Suprapubic skin (tissue), 4 donors: ENCODE measurements around the gene ZDHHC14. TPM values are rescaled to one million over a fixed set of nuclear protein-coding genes. Genes with fewer than 3 reads are reported as not detected.
"Not testable (repeated sequence)": the region's sequence is repeated elsewhere in the genome, so short reads cannot be mapped to it uniquely, and the experiment has no call there.

ENCODE experiments used
- DNase-seq, 2 donors: peaks; one replicate each; pipeline ENCODE4 v3.0.0-alpha.2; 2019; ENCODE audit warnings: low spot score in 2 of 2
- H3K27ac ChIP-seq: fragments of 200-600 bp; sonication (generic); one replicate; pipeline ENCODE4 v1.5.1; 2019
- H3K27me3 ChIP-seq: fragments of 200-600 bp; sonication (generic); one replicate; pipeline ENCODE4 v1.5.1; 2019
- H3K36me3 ChIP-seq: fragments of 200-600 bp; sonication (generic); one replicate; pipeline ENCODE4 v1.5.1; 2019
- H3K4me1 ChIP-seq: fragments of 200-600 bp; sonication (generic); one replicate; pipeline ENCODE4 v1.5.1; 2019
- H3K4me3 ChIP-seq: fragments of 200-600 bp; sonication (generic); one replicate; pipeline ENCODE4 v1.5.1; 2019; ENCODE audit warnings: mild to moderate bottlenecking
- H3K9me3 ChIP-seq: fragments of 200-600 bp; sonication (generic); one replicate; pipeline ENCODE4 v1.5.1; 2019
- CTCF ChIP-seq, 2 donors: fragments of 200-600 bp in 1 of 2; fragments of 450-650 bp in 1 of 2; sonication (generic) in 1 of 2; IDR thresholded peaks; one replicate each; pipeline ENCODE4 v1.5.1; 2016 to 2019; ENCODE audit warnings: antibody characterized with exemption in 2 of 2, mild to moderate bottlenecking in 1 of 2, moderate library complexity in 1 of 2
- EP300 ChIP-seq: sonication (generic); formaldehyde crosslinking; IDR thresholded peaks from one replicate; pipeline ENCODE4 v1.6.1; 2017; ENCODE audit warnings: antibody characterized with exemption
- POLR2A ChIP-seq, 2 donors: fragments of 450-650 bp; IDR thresholded peaks; one replicate each; pipeline ENCODE4 v1.6.1; 2017; ENCODE audit warnings: antibody characterized with exemption in 2 of 2, mild to moderate bottlenecking in 2 of 2, moderate library complexity in 2 of 2
- POLR2AphosphoS5 ChIP-seq, 3 donors: sonication (generic); formaldehyde crosslinking; IDR thresholded peaks; one replicate each; pipeline ENCODE4 v1.6.1; 2017; ENCODE audit warnings: antibody characterized with exemption in 3 of 3
- WGBS: methylation state at CpG from one replicate; pipeline ENCODE4 v1.1.5; 2018; 5-methylcytosine and 5-hydroxymethylcytosine counted together
- total RNA-seq, 4 donors: library from RNA; depleted of rRNA; stranded (reverse); fragments of >200 nt; gene quantifications; one replicate each; pipeline ENCODE4 v1.1.0, GENCODE V29; 2016

Gene ZDHHC14
- total RNA-seq, 4 donors from 2014 or later = 4.3 to 9.9 (median 7.7) TPM

DNA sequence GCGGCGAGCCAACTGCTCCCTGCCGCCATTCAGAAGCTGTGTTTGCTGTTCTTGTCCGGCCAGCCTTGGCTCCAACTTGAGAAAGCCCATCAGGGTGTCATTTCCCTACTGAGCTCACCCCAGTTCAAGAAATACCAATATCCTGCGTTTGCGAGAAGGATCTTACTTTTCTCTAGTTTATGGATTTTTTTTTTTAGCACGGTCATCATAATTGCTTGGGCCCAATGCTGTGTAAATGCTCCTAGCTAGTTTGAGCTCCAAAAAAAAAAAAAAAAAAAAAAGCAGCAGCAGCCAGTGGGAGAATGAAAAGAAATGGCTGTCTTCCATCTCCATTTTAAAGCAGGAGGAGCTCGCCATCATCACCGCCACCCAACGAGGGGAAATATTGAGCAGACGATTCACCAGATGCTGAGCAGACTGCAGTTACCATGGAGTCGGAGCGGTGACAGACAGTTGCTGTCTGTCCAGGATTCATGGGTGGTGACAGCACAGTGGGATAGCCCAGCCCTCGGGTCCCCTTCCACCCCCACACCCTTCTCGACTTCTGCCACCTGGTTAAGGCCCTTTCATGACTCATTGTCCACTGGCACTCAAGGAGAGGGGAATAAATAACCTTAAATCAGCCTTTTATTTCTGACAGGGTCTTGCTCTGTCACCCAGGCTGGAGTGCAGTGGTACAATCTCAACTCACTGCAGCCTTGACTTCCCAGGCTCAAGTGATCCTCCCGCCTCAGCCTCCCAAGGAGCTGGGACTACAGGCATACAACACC lies 309.6 kb downstream of the ZDHHC14 start:
- no peak for DNase-seq
- H3K4me3 ChIP-seq = no peak overlapping the region
- 65% methylated on average over 16 of the region's 16 CpGs for WGBS
- no peaks in the 10 kb centered on the region for H3K9me3 ChIP-seq
- peaks cover 16% of the 10 kb centered on the region for H3K4me1 ChIP-seq
- no peak overlapping the region for H3K27ac ChIP-seq
- H3K36me3 ChIP-seq = no peaks in the 10 kb centered on the region
- H3K27me3 ChIP-seq = no peaks in the 10 kb centered on the region
- TF ChIP-seq POLR2AphosphoS5 (IDR thresholded peaks at IDR 0.05) (no peak), POLR2A (IDR thresholded peaks at IDR 0.05) (no peak), CTCF (IDR thresholded peaks at IDR 0.05) (no peak)

- H3K9me3 ChIP-seq, DNase-seq, H3K36me3 ChIP-seq, H3K27me3 ChIP-seq, H3K4me3 ChIP-seq, H3K27ac ChIP-seq: not testable (repeated sequence)
- peaks cover 16% of the 10 kb centered on the region for H3K4me1 ChIP-seq
- 91% methylated on average over 10 of the region's 10 CpGs for WGBS
Observed at GRCh38 chr6:157691621-157692020, 310.6 kb downstream of the ZDHHC14 start.

DNA sequence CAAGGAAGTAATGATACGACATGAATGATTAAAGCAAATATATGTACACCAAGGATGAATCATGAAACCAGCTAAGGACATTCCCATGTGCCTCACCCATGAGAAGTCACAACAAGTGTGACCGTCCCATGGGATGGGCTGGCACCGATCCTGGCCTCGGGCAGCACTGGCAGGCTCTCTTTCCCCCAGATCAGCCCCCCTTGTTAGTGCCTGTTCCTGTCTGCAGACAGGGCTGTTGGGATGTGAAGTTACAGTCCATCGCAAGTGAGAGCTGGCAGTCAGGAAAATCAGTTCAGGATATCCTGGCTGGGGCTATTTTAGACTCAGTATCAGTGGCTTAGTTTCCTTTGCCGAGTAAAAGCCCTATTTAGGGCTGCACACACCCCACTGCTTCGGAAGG lies 312.9 kb downstream of the ZDHHC14 start:
- no peak for DNase-seq
- TF ChIP-seq CTCF (IDR thresholded peaks at IDR 0.05) = no peak
- no peak for TF ChIP-seq POLR2A (IDR thresholded peaks at IDR 0.05)
- TF ChIP-seq POLR2AphosphoS5 (IDR thresholded peaks at IDR 0.05) = no peak
- TF ChIP-seq EP300 = no peak
- H3K36me3 ChIP-seq = no peaks in the 10 kb centered on the region
- H3K27ac ChIP-seq = no peak overlapping the region
- WGBS = 14% methylated on average over 7 of the region's 7 CpGs
- no peaks in the 10 kb centered on the region for H3K9me3 ChIP-seq
- H3K27me3 ChIP-seq = no peaks in the 10 kb centered on the region
- H3K4me3 ChIP-seq = no peak overlapping the region
- peaks cover 16% of the 10 kb centered on the region for H3K4me1 ChIP-seq

DNA sequence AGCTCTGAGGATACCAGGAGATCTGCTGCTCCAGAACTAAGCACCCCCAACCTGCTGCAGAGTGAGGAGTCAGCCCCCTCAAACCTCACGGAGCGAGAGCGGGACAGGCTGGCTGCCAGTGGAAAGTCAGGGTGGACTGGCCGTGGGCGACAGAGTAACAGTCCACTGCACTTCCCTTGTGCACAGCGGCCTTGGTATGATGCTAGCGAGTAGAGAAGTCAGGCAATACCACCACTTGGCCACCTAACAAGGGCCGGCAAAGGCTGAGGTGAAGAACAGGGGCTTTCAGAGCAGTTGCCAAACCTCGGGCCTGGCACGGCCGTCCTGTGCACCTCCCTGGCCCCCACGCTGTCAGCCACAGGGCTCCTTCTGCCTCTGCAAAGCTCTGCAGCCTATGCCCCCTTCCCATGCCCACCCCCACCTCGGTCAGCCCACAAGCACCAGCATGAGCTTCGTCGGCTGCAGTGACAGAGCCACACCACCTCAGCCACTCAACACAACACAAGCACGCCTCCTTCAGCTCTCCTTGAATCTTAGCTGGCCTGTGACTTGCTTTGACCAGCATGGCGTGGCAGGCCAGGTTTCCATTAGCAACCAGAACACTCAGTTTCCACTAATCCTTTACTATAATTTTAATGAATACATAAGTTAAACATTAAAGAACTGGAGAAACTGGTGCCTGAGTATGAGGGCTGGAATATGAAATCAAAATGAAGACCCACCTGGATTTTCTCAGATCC lies 314.5 kb downstream of the ZDHHC14 start:
- H3K4me1 ChIP-seq = peaks cover 13% of the 10 kb centered on the region
- no peaks in the 10 kb centered on the region for H3K36me3 ChIP-seq
- H3K27me3 ChIP-seq = no peaks in the 10 kb centered on the region
- H3K27ac ChIP-seq = no peak overlapping the region
- DNase-seq = no peak
- no peak overlapping the region for H3K4me3 ChIP-seq
- 96% methylated on average over 14 of the region's 17 CpGs for WGBS
- TF ChIP-seq CTCF (IDR thresholded peaks at IDR 0.05) (no peak), POLR2A (IDR thresholded peaks at IDR 0.05) (no peak), EP300 (no peak), POLR2AphosphoS5 (IDR thresholded peaks at IDR 0.05) (no peak)
- H3K9me3 ChIP-seq = no peaks in the 10 kb centered on the region

DNA sequence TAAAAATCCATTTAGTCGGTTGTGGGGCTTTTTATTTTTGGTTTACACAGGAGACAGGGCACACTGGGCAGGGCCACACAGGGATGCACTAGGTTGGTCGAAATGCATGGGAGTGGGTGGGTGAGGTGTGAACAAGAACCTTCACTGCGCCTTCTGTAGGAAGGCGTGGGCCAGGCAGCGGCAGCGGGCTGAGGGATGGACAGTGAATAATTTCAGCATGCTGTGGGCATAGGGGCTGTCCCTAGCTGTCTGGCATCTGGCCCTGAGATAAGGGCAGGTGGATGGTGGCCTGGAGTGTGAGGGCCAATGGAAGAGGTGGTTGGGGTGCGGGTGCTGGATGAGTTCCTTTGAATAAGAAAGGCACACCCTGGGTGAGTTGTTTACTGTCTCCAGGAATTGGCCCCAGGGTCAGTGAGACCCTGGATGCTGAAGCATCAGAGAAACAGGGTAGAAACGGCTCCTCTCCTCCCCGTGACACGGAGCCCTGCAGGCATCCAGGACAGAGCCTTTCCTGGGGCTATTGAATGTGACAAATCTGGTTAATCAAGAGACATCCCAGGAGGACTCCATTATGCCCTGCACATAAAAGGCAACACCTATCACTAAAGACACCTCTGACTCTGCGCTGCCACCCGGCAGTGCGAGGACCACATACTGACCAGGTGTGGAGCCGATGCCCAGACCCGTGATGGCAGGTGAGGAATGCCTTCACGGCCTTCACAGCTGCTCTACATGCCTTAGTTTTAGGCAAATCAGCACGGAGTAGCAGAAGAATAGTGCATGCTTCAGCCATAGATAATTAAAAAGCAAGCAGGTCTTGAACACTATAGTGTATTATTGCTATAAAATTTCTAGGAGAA lies 319.0 kb downstream of the ZDHHC14 start:
- Histone ChIP-seq H3K9me3 (no peaks in the 10 kb centered on the region), H3K4me1 (no peaks in the 10 kb centered on the region), H3K27ac (no peak overlapping the region), H3K36me3 (no peaks in the 10 kb centered on the region), H3K4me3 (no peak overlapping the region), H3K27me3 (no peaks in the 10 kb centered on the region)
- TF ChIP-seq POLR2AphosphoS5 (IDR thresholded peaks at IDR 0.05) (no peak), CTCF (IDR thresholded peaks at IDR 0.05) (no peak), POLR2A (IDR thresholded peaks at IDR 0.05) (no peak), EP300 (no peak)
- DNase-seq = no peak
- WGBS = 62% methylated on average over 12 of the region's 17 CpGs

DNA sequence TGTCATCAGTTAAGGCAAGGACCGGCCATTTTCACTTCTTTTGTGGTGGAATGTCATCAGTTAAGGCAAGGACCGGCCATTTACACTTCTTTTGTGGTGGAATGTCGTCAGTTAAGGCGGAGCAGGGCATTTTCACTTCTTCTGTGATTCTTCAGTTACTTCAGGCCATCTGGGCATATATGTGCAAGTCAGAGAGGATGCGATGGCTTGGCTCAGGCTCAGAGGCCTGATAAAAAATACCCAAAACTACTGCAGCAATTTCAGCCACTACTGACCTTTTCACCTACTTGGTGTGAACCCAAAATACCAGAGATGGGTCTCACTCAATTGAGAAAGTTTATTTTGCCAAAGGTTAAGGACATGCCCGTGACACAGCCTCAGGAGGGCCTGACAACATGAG lies 325.4 kb downstream of the ZDHHC14 start:
- H3K27ac ChIP-seq, H3K4me3 ChIP-seq, H3K9me3 ChIP-seq, H3K27me3 ChIP-seq, H3K36me3 ChIP-seq, H3K4me1 ChIP-seq: not testable (repeated sequence)
- 87% methylated on average over 6 of the region's 6 CpGs for WGBS
- peak in 1 of 2 donors; percentile 6 for DNase-seq
